Activated T-helper 17 cell treated with anti-CD3 and anti-CD28 coated beads, Interleukin-2, amount 50 U/mL, for 72 hours (primary cell): Measurements from ENCODE around the gene NPAS3. TPM values are rescaled to one million over a fixed set of nuclear protein-coding genes. Genes with fewer than 3 reads are reported as not detected.

ENCODE experiments used
- ATAC-seq: fragments of 150-1000 bp; cut with Tn5 transposase; replicated peaks from 2 replicates; pipeline ENCODE4 v1.10.0; 2021; ENCODE audit warnings: mild to moderate bottlenecking, moderate library complexity
- H3K27ac Mint-ChIP-seq: one replicate; pipeline ENCODE4 v1.8.0; 2022; ENCODE audit warnings: mixed read lengths
- H3K27me3 Mint-ChIP-seq: one replicate; pipeline ENCODE4 v1.8.0; 2022; ENCODE audit warnings: mixed read lengths
- H3K36me3 Mint-ChIP-seq: one replicate; pipeline ENCODE4 v1.8.0; 2022; ENCODE audit warnings: low read depth, mild to moderate bottlenecking, mixed read lengths
- H3K4me1 Mint-ChIP-seq: one replicate; pipeline ENCODE4 v1.8.0; 2022; ENCODE audit warnings: mixed read lengths
- H3K4me3 Mint-ChIP-seq: one replicate; pipeline ENCODE4 v1.8.0; 2022; ENCODE audit warnings: mild to moderate bottlenecking, mixed read lengths
- H3K9me3 Mint-ChIP-seq: one replicate; pipeline ENCODE4 v1.8.0; 2022; ENCODE audit warnings: mixed read lengths
- total RNA-seq, 2 donors: library from RNA; stranded (reverse); gene quantifications; one replicate each; pipeline ENCODE4 v1.2.3, GENCODE V29; 2022

Gene NPAS3
- total RNA-seq, 2 donors from 2014 or later = not detected

GRCh38 chr14:33836900-33837577 lies 898.4 kb downstream of the NPAS3 start:
- ATAC-seq = no peak
- H3K4me3 Mint-ChIP-seq = peak overlapping the region; percentile 25
- H3K9me3 Mint-ChIP-seq = no peaks in the 10 kb centered on the region
- H3K27me3 Mint-ChIP-seq = no peaks in the 10 kb centered on the region
- peaks cover 19% of the 10 kb centered on the region for H3K4me1 Mint-ChIP-seq
- no peaks in the 10 kb centered on the region for H3K36me3 Mint-ChIP-seq
- H3K27ac Mint-ChIP-seq = peak overlapping the region; percentile 26

DNA sequence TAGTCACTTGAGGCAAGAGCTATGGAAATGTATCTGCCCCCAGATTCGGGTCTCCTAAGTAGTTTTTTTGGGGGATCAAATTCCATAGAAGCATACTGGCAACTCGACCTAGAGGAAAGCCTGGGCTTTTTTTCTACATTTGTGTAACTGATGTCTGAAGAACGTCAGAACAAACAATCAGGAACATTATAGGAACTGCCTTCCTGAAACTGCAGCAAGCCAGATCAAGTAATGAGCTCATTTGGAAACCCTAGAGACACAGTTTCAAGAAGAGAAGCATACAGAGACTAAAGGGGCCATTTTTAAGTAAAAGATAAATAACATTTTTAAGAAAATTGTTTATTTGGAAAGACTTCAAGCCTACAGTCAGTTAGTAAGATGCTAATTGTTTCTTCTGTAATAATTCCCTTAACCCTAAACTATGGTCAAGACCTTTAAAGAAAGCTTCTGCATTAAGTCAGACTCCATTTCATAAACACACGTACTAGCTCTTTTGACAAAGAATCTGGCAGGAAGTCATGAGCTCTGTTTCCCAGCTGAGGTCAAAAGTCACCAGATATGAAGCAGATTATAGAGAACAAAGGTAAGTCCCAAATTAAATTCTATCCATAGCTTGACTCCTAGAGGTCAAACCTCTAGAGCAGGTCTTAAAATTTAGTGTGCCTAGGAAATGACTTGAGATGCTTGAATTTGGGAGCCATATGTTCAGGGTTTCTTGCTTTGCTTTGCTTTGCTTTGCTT lies 899.4 kb downstream of the NPAS3 start:
- H3K27me3 Mint-ChIP-seq = no peaks in the 10 kb centered on the region
- no peaks in the 10 kb centered on the region for H3K36me3 Mint-ChIP-seq
- no peaks in the 10 kb centered on the region for H3K9me3 Mint-ChIP-seq
- H3K4me1 Mint-ChIP-seq = peaks cover 19% of the 10 kb centered on the region
- no peak overlapping the region for H3K27ac Mint-ChIP-seq
- no peak for ATAC-seq
- H3K4me3 Mint-ChIP-seq = no peak overlapping the region

DNA sequence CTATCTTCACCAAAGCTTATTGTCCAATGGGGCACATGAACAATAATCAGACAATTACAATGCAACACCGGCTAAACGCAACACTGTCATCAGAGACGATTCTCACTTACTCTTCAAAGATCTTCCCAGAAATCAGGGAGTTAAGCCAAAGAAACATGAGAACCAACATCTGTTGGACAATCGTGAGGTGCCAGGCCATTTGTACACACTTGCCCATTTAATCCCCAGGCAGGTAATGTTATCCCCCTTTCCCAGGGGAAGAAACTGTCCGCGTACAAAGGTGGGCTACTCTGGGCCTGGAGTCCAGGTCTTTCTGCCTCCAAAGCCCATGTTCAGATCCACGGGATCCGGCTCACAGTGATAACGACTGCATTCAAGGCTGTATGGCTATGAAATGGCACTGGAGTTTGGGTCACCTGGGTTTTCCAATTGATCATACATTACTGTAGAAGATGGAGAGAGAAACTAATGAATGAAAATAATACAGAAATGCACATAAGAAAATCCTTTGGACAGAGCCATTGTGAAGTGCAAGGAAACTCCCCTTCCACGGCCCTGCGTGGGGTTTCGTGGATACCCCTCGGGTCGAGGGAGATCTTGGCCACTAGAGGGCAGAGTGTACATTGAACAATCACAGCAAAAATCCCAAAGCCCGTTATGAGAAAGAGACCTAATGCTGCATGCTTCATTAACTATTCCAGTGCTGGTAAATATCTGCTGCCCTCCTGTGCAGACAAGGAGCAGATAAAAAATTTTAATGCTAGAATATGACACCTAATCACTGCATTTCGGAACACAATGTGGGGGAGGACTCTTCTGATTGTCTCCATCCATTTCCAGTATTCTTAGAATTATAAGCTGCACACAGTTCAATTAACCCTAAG lies 900.8 kb downstream of the NPAS3 start:
- no peak for ATAC-seq
- Mint-ChIP-seq H3K4me3 (no peak overlapping the region), H3K27me3 (no peaks in the 10 kb centered on the region), H3K9me3 (no peaks in the 10 kb centered on the region), H3K36me3 (no peaks in the 10 kb centered on the region), H3K27ac (no peak overlapping the region), H3K4me1 (peaks cover 13% of the 10 kb centered on the region)

- Mint-ChIP-seq H3K4me3 (no peak overlapping the region), H3K27ac (no peak overlapping the region), H3K4me1 (peaks cover 8% of the 10 kb centered on the region), H3K27me3 (no peaks in the 10 kb centered on the region), H3K9me3 (no peaks in the 10 kb centered on the region), H3K36me3 (no peaks in the 10 kb centered on the region)
- no peak for ATAC-seq
Measured at GRCh38 chr14:33840797-33841196, 902.1 kb downstream of the NPAS3 start.

DNA sequence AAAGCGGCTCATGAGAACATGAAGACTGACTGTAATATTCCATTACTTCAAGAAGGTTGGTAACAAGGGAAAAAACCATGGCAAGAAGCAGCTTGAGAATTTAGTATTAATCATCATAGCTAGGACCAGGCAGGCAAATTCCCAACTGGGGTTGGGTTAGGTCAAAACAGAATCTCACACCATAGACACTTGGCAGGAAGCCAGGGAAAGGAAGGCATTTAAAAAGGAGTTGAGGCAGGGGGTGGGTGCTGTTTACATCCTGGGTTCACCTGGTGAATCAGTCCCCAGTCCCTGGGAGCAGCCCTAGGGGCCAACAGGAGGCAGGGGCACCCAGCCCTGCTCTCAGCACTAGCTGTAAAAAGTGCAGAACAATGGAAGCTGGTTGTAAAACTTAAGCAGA lies 903.6 kb downstream of the NPAS3 start:
- H3K4me3 Mint-ChIP-seq = no peak overlapping the region
- ATAC-seq = peak; percentile 67
- H3K9me3 Mint-ChIP-seq = no peaks in the 10 kb centered on the region
- H3K27ac Mint-ChIP-seq = no peak overlapping the region
- H3K4me1 Mint-ChIP-seq = peaks cover 10% of the 10 kb centered on the region
- H3K27me3 Mint-ChIP-seq = no peaks in the 10 kb centered on the region
- H3K36me3 Mint-ChIP-seq = no peaks in the 10 kb centered on the region

DNA sequence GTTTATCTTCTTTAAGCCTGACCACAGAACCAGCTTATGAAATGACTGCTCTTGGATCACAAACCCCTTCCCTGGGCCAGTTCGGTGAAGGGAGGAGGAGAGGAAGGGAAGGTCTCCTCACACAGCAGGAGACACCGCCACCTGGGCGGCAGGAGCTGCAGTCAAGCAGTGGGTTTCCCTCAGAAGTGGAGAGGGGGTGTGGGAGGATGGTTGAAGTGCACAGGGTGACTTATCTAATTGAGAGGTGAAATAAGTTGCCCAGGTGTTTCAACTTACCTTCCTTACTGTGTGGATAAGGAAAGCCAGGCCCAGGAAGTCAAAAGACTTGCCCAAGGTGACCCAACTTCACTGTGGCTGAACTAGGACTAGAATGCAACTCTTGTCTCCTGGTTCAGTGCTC lies 905.4 kb downstream of the NPAS3 start:
- Mint-ChIP-seq H3K27ac (no peak overlapping the region), H3K9me3 (no peaks in the 10 kb centered on the region), H3K27me3 (no peaks in the 10 kb centered on the region), H3K4me3 (no peak overlapping the region), H3K4me1 (peaks cover 10% of the 10 kb centered on the region), H3K36me3 (no peaks in the 10 kb centered on the region)
- ATAC-seq = no peak

GRCh38 chr14:33846100-33846824 lies 907.6 kb downstream of the NPAS3 start:
- peaks cover 9% of the 10 kb centered on the region for H3K4me1 Mint-ChIP-seq
- no peak overlapping the region for H3K4me3 Mint-ChIP-seq
- no peaks in the 10 kb centered on the region for H3K9me3 Mint-ChIP-seq
- no peak for ATAC-seq
- peak overlapping the region; percentile 13 for H3K27ac Mint-ChIP-seq
- no peaks in the 10 kb centered on the region for H3K36me3 Mint-ChIP-seq
- peaks cover 3% of the 10 kb centered on the region for H3K27me3 Mint-ChIP-seq

DNA sequence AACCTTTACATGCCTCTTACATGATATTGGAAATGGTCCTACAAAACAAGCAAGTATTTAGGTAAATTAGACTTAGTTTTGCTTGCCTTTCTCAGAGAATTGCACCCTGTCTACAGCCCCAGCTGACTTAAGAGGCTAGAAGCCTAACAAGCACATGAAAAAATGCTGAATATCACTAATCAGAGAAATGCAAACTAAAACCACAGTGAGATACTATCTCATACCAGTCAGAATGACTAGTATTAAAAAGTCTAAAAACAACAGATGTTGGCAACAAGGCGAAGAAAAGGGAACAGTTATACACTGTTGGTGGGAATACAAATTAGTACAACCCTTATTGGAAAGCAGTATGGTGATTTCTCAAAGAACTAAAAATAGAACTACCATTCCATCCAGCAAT lies 908.4 kb downstream of the NPAS3 start:
- Mint-ChIP-seq H3K27ac (no peak overlapping the region), H3K9me3 (no peaks in the 10 kb centered on the region), H3K27me3 (peaks cover 6% of the 10 kb centered on the region), H3K4me1 (peaks cover 11% of the 10 kb centered on the region), H3K36me3 (no peaks in the 10 kb centered on the region), H3K4me3 (no peak overlapping the region)
- ATAC-seq = peak; percentile 57

DNA sequence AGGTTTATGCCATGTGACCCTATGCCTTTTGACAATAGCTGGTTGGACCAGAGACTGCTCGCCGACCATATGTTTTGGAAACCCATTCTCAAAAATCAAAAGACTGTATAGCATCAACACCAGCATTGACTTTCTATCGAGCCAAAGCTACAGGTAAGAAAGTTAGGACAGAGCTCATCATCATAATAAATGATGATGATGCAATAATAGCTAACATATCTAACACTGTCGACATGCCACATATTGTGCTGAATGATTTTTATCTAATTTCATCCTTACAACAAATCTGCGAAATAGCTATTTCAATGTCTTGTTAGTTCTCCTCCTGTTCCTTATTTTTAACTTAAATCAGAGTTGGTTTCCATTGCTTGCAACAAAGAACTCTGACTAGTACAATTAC lies 909.3 kb downstream of the NPAS3 start:
- H3K27ac Mint-ChIP-seq = no peak overlapping the region
- H3K4me1 Mint-ChIP-seq = peaks cover 11% of the 10 kb centered on the region
- H3K9me3 Mint-ChIP-seq = no peaks in the 10 kb centered on the region
- no peaks in the 10 kb centered on the region for H3K36me3 Mint-ChIP-seq
- H3K27me3 Mint-ChIP-seq = peaks cover 6% of the 10 kb centered on the region
- H3K4me3 Mint-ChIP-seq = no peak overlapping the region
- no peak for ATAC-seq

GRCh38 chr14:33848706-33849454 lies 910.2 kb downstream of the NPAS3 start:
- peaks cover 6% of the 10 kb centered on the region for H3K27me3 Mint-ChIP-seq
- no peak overlapping the region for H3K27ac Mint-ChIP-seq
- ATAC-seq = peak; percentile 57
- no peaks in the 10 kb centered on the region for H3K36me3 Mint-ChIP-seq
- no peak overlapping the region for H3K4me3 Mint-ChIP-seq
- no peaks in the 10 kb centered on the region for H3K9me3 Mint-ChIP-seq
- peaks cover 11% of the 10 kb centered on the region for H3K4me1 Mint-ChIP-seq

DNA sequence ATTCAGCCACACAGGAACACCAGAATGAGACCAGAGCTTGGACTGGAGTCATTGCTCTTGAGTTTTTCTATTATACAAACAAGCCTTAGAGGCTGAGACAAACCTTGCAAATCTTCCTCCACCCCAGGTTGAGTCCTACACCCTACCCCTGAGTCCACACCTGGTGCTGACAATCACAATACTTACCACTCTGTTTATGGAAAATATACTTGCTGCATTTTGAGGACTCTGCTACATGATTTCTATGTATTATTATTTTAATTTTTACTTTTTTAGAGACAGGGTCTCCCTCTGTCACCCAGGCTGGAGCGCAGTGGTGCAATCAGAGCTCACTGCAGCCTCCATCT lies 910.7 kb downstream of the NPAS3 start:
- H3K4me1 Mint-ChIP-seq = peaks cover 11% of the 10 kb centered on the region
- no peak for ATAC-seq
- H3K27me3 Mint-ChIP-seq = peaks cover 6% of the 10 kb centered on the region
- no peaks in the 10 kb centered on the region for H3K36me3 Mint-ChIP-seq
- H3K9me3 Mint-ChIP-seq = no peaks in the 10 kb centered on the region
- H3K27ac Mint-ChIP-seq = no peak overlapping the region
- no peak overlapping the region for H3K4me3 Mint-ChIP-seq

DNA sequence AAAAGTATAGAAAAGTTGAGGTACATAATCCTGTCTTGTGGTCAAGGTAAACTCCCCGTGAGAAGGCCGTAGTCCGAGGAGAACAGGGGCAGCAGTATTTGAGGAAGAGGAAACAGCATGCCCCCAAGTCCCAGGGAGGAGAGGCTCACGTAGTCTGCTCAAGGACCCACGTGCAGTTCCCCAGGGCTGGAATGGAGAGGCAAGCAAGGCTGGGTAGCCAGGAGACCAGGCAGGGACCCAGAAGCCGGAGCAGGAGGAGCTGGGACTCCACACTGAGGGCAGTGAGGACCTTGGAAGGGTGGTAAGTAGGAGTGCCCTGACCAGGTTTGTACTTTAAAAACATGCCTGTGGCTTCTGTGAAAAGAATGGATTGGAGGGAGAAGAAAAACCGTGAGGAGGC lies 912.1 kb downstream of the NPAS3 start:
- H3K27ac Mint-ChIP-seq = peak overlapping the region; percentile 73
- ATAC-seq = no peak
- peaks cover 11% of the 10 kb centered on the region for H3K4me1 Mint-ChIP-seq

DNA sequence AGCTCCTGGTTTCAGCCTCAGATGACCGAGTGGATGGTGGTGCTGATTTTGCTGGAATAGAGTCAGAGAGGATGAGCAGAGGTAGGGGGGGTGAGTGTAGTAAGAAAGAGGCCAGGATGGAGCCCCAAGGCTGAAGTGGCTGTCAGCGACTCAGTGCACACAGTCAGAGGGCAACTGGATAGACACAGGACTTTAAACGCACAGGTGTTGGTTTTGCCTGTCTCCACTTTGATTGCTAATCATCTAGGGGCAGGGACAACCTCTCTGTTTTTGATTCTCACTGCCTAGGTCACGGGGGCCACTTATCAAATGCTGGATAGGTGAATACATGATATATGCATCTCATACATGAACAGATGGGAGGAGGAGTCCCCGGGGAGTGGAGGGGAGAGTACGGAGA lies 912.7 kb downstream of the NPAS3 start:
- no peak overlapping the region for H3K4me3 Mint-ChIP-seq
- H3K9me3 Mint-ChIP-seq = no peaks in the 10 kb centered on the region
- no peaks in the 10 kb centered on the region for H3K36me3 Mint-ChIP-seq
- H3K27me3 Mint-ChIP-seq = peaks cover 6% of the 10 kb centered on the region
- H3K4me1 Mint-ChIP-seq = peaks cover 5% of the 10 kb centered on the region
- no peak for ATAC-seq
- H3K27ac Mint-ChIP-seq = peak overlapping the region; percentile 73

More for the DNA sequence above, 912.1 kb downstream of the NPAS3 start:
- H3K9me3 Mint-ChIP-seq = no peaks in the 10 kb centered on the region
- no peaks in the 10 kb centered on the region for H3K36me3 Mint-ChIP-seq
- H3K27me3 Mint-ChIP-seq = peaks cover 6% of the 10 kb centered on the region
- H3K4me3 Mint-ChIP-seq = no peak overlapping the region

DNA sequence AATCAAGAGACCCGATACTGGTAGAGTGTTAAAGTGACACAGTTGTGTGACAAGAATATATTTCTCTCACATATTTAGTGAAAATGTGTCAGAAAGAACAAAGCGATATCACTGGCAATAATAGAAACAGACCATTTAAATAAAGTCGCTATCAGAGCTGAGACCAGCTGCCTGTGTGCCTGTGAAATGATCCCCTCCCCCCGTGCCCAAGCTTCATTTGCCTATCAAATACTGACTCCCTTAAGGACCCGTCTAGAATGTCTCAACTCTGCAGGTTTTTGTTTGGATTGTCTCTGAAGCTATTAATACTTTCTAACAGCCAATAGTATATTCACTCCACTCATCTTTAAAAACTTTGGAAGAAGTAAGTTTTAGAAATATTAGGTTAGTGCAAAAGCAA lies 913.3 kb downstream of the NPAS3 start:
- peaks cover 5% of the 10 kb centered on the region for H3K4me1 Mint-ChIP-seq

More for the DNA sequence above, 913.3 kb downstream of the NPAS3 start:
- ATAC-seq = no peak
- Mint-ChIP-seq H3K27me3 (peaks cover 6% of the 10 kb centered on the region), H3K4me3 (no peak overlapping the region), H3K9me3 (no peaks in the 10 kb centered on the region), H3K36me3 (no peaks in the 10 kb centered on the region), H3K27ac (peak overlapping the region; percentile 5)
